KOPT-K1 (cell line): ENCODE measurements around the gene KCNJ15.

ENCODE experiments used
- H3K27ac ChIP-seq: fragments of 200-600 bp; sonication (generic); 2 replicates; pipeline ENCODE4 v1.5.1; 2016; ENCODE audit warnings: antibody characterized with exemption, mild to moderate bottlenecking, low read depth, low read length; ENCODE audit not compliant: poor library complexity, severe bottlenecking
- H3K36me3 ChIP-seq: fragments of 200-600 bp; sonication (generic); 2 replicates; pipeline ENCODE4 v1.5.1; 2017; ENCODE audit warnings: antibody characterized with exemption, mild to moderate bottlenecking, low read length, moderate library complexity; ENCODE audit not compliant: insufficient read depth
- H3K9me3 ChIP-seq: fragments of 200-600 bp; sonication (generic); 2 replicates; pipeline ENCODE4 v1.5.1; 2017; ENCODE audit warnings: antibody characterized with exemption, low read length, mild to moderate bottlenecking; ENCODE audit not compliant: insufficient read depth, poor library complexity, severe bottlenecking

Gene KCNJ15

DNA sequence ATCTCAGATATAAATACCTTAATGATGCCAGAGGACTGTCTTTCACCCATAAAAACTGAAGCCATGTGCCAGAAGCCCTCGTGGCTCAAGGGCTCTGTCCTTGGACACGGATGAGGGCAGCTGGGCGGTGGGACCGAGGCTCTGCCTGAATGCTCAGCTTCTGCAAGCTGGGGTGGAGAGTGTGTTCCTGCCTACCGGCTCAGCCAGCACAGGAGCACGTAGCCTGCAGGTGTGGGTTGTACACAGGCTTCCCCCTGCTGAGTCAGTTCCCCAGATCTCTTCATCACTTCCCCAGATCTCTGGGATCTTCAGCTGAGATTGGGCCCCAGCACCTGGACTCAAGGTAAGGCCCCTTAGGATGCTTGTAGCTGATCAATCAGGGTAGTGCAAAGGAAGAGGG lies 15.4 kb downstream of the KCNJ15 start:
- H3K27ac ChIP-seq: no peak overlapping the region
- peaks cover 4% of the 10 kb centered on the region for H3K9me3 ChIP-seq
- no peaks in the 10 kb centered on the region for H3K36me3 ChIP-seq

DNA sequence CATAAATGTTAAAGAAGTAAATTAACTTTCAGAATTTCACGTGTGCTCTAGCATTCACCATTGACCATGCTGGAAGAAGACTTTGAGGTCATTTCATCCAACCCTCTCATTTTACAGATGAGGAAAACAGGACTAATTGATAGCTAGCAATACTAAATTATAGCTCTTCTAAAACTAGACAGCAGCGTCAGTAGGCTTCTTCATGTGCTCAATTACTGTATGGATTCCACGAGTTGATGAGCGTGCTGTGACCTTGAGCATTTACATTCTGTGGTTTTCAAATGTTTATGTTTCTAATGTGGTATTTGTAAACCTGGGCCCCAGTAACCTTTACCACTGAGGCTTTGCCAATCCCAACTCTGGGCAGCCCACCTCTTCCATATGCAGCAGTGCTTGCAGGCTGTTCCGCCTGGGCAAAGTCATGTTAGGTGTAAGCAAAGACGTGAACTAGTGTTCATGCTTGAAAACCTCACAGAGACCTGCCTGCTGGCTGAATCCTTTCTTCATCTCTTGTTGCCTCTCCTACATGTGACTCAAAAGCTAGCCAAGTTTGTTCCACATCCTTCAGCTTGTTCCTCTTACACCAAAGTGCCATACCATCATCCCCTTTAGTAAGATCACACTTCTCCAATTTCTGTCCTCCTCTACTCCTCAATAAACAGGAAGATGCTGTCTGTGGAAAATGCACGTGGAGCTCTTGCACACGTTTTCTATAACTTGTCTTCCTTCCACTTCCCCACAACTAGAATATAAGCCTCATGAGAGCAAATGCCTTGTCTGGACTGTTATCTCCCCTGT lies 17.2 kb downstream of the KCNJ15 start:
- no peak overlapping the region for H3K27ac ChIP-seq
- H3K9me3 ChIP-seq: peaks cover 4% of the 10 kb centered on the region

DNA sequence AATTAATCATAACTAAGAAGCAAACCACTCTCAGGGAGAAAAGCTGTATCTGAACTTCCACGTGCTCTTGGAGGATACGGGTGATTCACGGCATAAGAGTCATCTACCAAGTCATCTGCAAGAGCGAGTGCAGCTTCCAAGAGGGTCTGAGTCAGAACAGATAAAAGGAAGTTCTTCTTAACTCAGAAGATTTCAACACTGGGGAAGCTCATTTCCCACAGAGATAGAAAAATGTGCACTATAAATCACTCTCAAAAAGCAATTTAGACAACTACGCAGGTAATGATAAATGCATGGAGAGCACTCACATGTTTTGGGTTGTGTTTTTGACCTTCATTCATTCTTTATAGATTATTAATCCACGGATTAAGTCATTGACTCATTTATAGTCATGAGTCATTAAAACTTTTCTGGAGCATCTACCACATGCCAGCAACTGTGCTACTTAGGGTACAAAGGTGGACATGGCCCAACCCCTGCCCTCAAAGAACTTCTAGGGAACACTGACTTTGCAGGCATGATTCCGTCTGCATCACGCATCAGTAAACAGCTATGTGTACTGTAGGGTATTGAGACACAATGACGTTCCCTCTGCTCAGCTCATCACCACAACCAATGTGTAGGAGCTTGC lies 20.8 kb downstream of the KCNJ15 start:
- Histone ChIP-seq H3K27ac (no peak overlapping the region), H3K36me3 (no peaks in the 10 kb centered on the region), H3K9me3 (peaks cover 4% of the 10 kb centered on the region)

More for the DNA sequence above, 17.2 kb downstream of the KCNJ15 start:
- H3K36me3 ChIP-seq: no peaks in the 10 kb centered on the region

DNA sequence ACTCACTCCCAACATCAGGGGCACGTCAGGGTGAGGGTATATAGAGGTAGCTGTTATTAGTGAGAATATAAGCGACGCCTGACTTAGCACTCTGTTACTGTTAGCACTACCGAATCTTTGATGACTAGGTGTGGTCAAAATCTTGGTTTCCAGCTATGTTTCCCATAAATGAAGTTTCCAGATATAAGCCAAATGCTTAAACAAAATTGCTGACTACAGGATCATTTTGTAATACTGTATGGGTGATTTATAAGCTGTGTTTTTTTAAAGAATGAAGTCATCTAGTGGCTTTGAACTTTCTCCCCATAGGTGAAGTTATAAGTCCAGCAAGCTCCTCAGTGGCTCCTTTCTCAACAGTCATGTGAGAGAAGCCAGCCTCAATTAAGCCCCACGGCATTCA lies 23.7 kb downstream of the KCNJ15 start:
- Histone ChIP-seq H3K27ac (no peak overlapping the region), H3K9me3 (peaks cover 4% of the 10 kb centered on the region), H3K36me3 (no peaks in the 10 kb centered on the region)

DNA sequence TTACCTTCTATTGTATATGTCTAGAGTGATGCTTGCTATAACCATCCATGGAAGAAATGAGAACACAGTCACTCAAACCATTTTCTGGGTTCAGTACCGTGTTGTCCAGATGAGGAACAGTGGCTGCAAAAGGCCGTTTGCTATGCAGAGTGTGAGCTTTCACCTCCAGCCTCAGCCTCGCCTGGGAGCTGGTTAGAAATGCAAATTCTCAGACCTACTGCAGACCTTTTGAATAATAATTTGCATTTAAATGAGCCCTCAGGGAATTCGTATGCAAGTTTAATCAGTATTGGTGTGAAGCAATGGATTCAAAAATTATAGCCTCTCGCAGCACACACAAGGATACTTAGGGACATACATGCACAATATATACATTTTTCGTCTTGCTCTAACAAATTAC lies 24.1 kb downstream of the KCNJ15 start:
- Histone ChIP-seq H3K9me3 (peaks cover 4% of the 10 kb centered on the region), H3K36me3 (no peaks in the 10 kb centered on the region), H3K27ac (no peak overlapping the region)

DNA sequence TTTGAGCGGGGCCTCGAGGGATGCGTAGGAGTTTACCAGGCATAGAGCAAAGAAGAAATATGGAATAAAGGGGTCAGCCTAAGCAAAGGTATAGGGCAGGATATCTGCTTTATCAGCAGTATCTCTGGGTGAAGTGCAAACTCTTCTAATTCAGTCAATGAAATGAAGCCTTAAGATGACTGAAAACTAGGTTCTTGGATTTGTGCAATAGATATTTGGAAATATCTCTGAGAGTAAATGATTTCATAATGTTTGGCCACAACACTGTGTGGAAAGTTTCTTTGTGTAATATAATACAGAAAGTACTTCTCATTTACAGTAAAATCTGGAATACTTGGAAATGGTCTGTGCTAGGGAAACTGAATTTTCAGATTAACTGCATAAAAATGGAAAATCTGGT lies 26.1 kb downstream of the KCNJ15 start:
- H3K9me3 ChIP-seq: no peaks in the 10 kb centered on the region
- no peaks in the 10 kb centered on the region for H3K36me3 ChIP-seq
- no peak overlapping the region for H3K27ac ChIP-seq

DNA sequence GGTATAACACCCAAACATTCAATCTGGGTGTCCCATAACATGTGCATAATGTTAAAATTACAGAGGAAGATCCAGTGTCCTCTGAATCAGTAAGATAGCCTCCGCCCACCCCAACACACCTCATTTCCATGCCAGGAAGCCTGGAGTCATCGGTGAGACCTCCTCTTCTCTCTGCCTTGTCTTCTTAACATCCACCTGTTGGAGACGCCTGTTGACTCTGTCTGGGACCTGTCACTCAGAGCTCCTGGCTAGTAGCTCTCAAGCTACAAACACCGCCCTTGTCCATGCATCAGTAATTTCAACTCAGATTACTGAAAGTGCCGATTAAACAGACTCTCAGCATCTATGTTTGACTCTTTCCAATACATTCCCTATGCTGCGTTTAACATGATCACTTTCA lies 27.4 kb downstream of the KCNJ15 start:
- no peaks in the 10 kb centered on the region for H3K36me3 ChIP-seq
- H3K27ac ChIP-seq: no peak overlapping the region
- no peaks in the 10 kb centered on the region for H3K9me3 ChIP-seq

DNA sequence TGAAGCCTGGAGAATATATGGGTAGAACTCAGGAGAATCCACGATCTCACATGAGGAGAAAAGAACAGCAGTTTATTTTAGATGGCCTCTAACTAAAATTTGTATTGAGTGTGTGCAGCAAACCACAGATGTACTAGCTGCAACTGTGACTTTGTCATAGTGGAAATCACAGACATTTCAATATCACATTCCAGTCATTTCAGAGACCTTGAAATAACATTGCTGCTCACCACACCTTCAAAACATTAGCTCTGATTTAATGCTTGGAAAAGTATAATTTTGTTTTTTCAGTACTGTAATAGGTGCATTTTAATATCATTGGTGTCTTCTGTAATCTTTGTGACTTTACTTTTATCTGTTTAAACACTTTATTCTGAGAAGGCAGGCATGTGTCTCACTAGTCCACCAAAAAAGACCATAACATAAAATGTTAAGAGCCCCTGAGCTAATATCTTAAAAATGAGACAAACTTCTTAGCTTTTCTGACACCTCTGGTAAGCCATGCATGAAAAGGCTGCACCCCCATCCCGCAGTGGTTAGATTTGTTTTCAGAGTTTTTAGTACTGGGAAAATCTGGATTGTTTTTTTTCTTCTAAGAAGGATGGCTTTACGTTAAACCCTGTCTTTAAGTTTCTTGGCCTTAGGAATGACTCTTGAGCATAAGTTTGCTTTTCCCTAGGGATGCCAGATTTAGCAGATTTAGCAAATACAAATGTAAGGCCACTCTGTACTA lies 30.1 kb downstream of the KCNJ15 start:
- no peaks in the 10 kb centered on the region for H3K36me3 ChIP-seq
- H3K27ac ChIP-seq: no peak overlapping the region
- H3K9me3 ChIP-seq: no peaks in the 10 kb centered on the region

DNA sequence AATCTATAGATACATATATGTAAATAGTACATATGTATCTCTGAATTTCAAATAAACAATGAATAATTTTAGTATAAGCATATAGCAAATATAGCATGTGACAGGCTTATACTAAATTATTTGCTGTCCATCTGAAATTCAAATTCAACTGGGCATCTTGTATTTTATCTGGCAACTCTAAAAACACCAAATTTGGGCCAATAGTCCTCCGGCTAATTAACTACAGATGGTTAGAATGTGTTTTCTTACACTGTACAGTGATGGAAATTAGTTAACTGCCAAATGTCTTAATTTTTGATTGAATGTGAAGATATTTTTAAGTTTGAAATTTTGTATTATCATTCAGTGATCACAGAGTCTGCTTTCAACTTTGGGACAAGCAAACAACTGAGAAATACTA lies 30.7 kb downstream of the KCNJ15 start:
- no peaks in the 10 kb centered on the region for H3K9me3 ChIP-seq
- no peak overlapping the region for H3K27ac ChIP-seq
- no peaks in the 10 kb centered on the region for H3K36me3 ChIP-seq

DNA sequence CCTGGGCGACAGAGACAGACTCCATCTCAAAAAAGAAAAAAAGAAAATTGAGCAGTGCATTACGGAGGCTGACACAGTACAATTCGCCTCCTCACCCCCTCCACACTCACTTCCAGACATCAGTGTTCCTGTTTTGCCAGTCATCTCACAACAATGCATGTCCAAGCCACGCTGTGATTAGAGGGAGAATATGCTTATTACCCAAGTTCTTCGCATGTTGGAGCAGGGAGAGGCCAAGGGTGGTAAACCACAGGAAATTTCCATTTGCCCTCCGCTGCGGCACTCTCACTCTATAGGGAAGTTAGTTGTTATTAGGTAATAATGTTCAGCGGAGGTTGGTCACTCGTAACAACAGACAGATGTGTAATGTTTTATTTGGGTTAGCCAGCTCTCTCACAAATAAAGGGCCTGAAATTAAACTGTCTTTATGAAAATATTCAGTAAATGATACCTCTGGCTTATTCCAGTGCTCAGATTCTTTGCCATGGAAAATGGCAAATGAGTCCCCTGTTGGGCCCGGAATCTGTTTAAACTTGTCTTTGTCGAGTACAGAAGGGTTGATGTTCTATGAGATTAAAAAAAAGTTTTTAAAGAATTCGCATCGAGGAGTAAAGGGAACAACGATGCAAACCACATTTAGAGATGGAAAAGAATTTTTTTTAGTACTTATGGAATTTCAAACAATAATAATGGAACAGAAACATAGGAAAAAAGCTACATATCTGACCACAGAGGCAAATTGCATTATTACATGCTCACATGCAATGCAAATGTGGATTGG lies 33.1 kb downstream of the KCNJ15 start:
- Histone ChIP-seq H3K9me3 (no peaks in the 10 kb centered on the region), H3K27ac (no peak overlapping the region), H3K36me3 (no peaks in the 10 kb centered on the region)

DNA sequence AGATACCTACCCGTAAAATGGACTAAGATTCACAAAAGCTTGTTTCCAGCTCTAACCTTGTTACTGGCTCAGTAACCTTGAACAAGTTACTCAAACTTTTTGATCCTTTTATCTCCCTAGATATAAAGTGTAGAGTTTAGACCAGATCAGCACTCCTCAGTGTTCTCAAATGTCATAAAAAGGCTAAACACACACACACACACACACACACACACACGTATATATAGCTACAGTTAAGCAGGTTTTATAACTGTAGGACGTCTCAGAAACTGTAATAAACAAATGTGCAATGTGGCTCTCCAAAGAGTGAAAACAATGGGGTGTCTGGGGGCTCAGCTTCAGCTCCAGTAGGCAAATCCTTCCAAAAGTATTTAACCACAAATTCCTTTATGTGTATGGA lies 34.0 kb downstream of the KCNJ15 start:
- no peaks in the 10 kb centered on the region for H3K36me3 ChIP-seq
- H3K9me3 ChIP-seq: no peaks in the 10 kb centered on the region
- no peak overlapping the region for H3K27ac ChIP-seq

DNA sequence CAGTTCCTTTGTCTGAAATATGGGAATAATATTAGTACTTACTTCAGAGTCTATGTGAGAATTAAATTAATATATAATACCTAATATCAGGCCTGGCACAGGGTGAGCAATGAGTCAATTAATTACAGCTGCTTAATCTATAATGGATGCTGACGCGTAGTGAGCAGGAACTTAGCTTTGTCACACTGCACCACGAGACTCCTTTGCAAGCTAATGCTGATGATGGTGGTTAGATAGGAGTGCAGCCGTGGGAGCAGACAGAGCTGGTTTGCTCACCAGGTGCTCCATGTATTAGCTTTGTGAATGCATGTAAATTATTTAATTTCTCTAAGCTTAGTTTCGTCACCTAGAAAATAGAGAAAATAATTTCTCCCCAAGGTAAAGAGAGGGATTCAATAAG lies 35.1 kb downstream of the KCNJ15 start:
- Histone ChIP-seq H3K27ac (no peak overlapping the region), H3K9me3 (no peaks in the 10 kb centered on the region), H3K36me3 (no peaks in the 10 kb centered on the region)

DNA sequence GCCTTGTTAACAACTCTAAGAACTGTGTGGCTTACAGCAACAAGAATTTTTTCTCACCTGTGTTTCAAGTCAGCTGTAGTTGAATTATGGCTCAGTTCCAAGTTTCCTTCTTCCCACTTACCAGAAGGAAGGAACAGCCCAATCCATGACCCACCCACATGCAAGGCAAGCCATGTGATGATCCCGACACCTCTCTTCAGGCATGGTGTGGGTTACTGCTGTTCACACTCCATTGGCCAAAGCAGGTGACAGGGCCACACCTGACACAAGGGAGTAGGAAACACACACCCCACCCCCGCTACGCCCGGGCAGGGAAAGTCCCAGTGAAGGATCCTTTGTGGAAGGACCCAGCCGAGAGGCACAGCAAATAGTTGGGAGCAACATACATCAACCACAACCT lies 36.3 kb downstream of the KCNJ15 start:
- H3K36me3 ChIP-seq: no peaks in the 10 kb centered on the region
- H3K27ac ChIP-seq: no peak overlapping the region
- no peaks in the 10 kb centered on the region for H3K9me3 ChIP-seq

DNA sequence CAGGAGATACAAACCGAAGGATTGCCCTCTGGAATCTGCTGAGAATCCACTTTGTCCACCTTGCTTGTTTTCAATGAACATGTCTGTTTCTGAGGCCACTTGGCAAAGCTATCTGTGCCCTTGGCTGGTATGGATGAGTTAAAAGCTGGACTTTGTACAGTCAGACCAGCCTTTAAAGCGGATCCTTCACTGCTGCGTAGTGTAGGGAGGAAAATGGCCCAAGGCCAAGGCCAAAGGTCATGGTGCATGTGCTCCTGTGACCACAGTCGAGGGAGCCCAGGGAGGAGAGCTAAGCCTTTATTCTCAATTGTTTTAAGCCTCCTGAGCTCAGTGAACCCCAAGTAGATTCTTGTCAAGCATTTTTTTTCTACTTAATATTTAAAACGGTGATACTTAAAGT lies 37.0 kb downstream of the KCNJ15 start:
- H3K9me3 ChIP-seq: no peaks in the 10 kb centered on the region
- H3K27ac ChIP-seq: no peak overlapping the region
- H3K36me3 ChIP-seq: no peaks in the 10 kb centered on the region

DNA sequence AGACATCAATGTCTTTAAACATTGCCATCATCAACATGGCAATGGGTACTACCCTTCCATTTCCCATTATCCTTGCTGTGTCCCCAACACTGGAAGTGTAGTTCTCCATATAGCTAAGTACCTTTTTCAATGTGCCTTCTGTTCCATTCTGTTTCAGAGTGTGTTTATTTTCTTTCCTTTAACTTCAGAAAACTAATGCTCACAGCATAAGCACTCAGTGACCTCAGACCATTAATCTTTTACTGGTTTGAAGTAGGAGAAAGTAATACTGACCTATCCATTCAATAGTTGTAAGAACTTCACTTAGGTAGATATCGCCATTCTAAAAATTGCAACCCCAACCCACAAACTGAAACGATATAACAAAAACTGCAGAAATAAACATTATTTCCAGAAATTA lies 37.8 kb downstream of the KCNJ15 start:
- H3K36me3 ChIP-seq: no peaks in the 10 kb centered on the region
- no peak overlapping the region for H3K27ac ChIP-seq
- no peaks in the 10 kb centered on the region for H3K9me3 ChIP-seq
